ENCODE results near the gene DESI1. TPM values are rescaled to one million over a fixed set of nuclear protein-coding genes. Genes with fewer than 3 reads are reported as not detected.
A peak's percentile ranks its signal among the peaks of the same experiment; 100 is the strongest.

DESI1 gene
- total RNA-seq, 1 experiment from 2014 or later = 30.2 TPM

- no peaks in the 10 kb centered on the region for H3K9me3 Mint-ChIP-seq
- Histone ChIP-seq H2AFZ (ENCODE audit: low read length) (no peak overlapping the region), H4K91ac (ENCODE audit: insufficient read length, low read depth, low read length) (no peak overlapping the region)
These were observed 59.5 kb downstream of the DESI1 start for GRCh38 chr22:41561335-41561734.

More at GRCh38 chr22:41561335-41561734, 59.5 kb downstream of the DESI1 start:
- DNase-seq = peak; percentile 54
- H3T11ph ChIP-seq (ENCODE audit: low read length) = no peak overlapping the region
- no peak overlapping the region for H4K5ac ChIP-seq (ENCODE audit: insufficient read length, low read depth, low read length)
- H3K14ac ChIP-seq (ENCODE audit: insufficient read depth, low read length) = no peak overlapping the region
- H3K4me2 ChIP-seq (ENCODE audit: insufficient read depth, insufficient read length, low read length) = peak overlapping the region; percentile 21
- no peaks in the 10 kb centered on the region for H3K23me2 ChIP-seq (ENCODE audit: insufficient read length, low read depth, low read length, poor library complexity, severe bottlenecking)
- H3K4me1 Mint-ChIP-seq = peaks cover 47 to 54% of the 10 kb centered on the region in 2 experiments
- H3K36me3 Mint-ChIP-seq (ENCODE audit: insufficient read depth in 1 of 3, low read depth in 3 of 3) = no peaks in the 10 kb centered on the region; a peak in 1 of 7 replicates
- no peaks in the 10 kb centered on the region for H3K9me3 ChIP-seq (ENCODE audit: control insufficient read depth, low read depth, low read length)
- no peak overlapping the region for H3K9ac ChIP-seq (ENCODE audit: extremely low read depth, insufficient read length, low read length)
- TF ChIP-seq CTCF (conservative IDR thresholded peaks at IDR 0.05) = no peak
- no peak overlapping the region for H3K18ac ChIP-seq (ENCODE audit: insufficient read length, low read depth, low read length)
- peak overlapping the region in 1 of 3 experiments; percentile 26; a peak in 2 of 7 replicates for H3K27ac Mint-ChIP-seq
- no peak overlapping the region for H3K56ac ChIP-seq (ENCODE audit: insufficient read length, low read depth, low read length)
- no peaks in the 10 kb centered on the region for H4K20me1 ChIP-seq (ENCODE audit: control insufficient read depth, insufficient read depth, insufficient read length)
- no peak overlapping the region for H2BK5ac ChIP-seq (ENCODE audit: insufficient read length, low read length)
- H3K27me3 Mint-ChIP-seq (ENCODE audit: low read depth) = peaks cover 7% of the 10 kb centered on the region; the same call in 1 of the 2 replicates
- H2BK120ac ChIP-seq (ENCODE audit: low read depth, low read length, poor library complexity, severe bottlenecking) = no peak overlapping the region
- no peaks in the 10 kb centered on the region for H3K27me3 ChIP-seq (ENCODE audit: insufficient read depth, low read length)
- no peaks in the 10 kb centered on the region for H3K79me2 ChIP-seq (ENCODE audit: insufficient read depth, low read length)
- no peaks in the 10 kb centered on the region for H3K79me1 ChIP-seq (ENCODE audit: insufficient read depth, low read depth, low read length, poor library complexity, severe bottlenecking)
- H2BK20ac ChIP-seq (ENCODE audit: low read depth, low read length, poor library complexity, severe bottlenecking) = no peak overlapping the region
- peak overlapping the region; percentile 44 to 61 for H3K4me3 Mint-ChIP-seq
- no CpG with 5 or more reads among the region's 10 CpGs for WGBS (ENCODE audit: extremely low coverage, insufficient read length, low lambda C conversion rate)
- H2BK15ac ChIP-seq (ENCODE audit: low read depth, low read length) = no peak overlapping the region
- H3K4ac ChIP-seq (ENCODE audit: low read depth, low read length) = no peak overlapping the region
- H3K23ac ChIP-seq (ENCODE audit: insufficient read length, low read depth, low read length) = no peak overlapping the region
- no peak overlapping the region for H3K27ac ChIP-seq (ENCODE audit: insufficient read length, low read depth, low read length)
- H4K8ac ChIP-seq (replicated peaks; ENCODE audit: insufficient read length, low read depth, low read length) = no peak overlapping the region
- no peak overlapping the region for H2AK5ac ChIP-seq (ENCODE audit: insufficient read length, low read length)
- H2BK12ac ChIP-seq (ENCODE audit: insufficient read length, low read depth, low read length) = no peak overlapping the region
- peaks cover 3% of the 10 kb centered on the region; the same call in 1 of the 2 replicates for H3K4me1 ChIP-seq (ENCODE audit: insufficient read depth, low read length)

Data from H9 (cell line).